H9 (cell line): Measurements from ENCODE around the gene ITPR1. TPM values are rescaled to one million over a fixed set of nuclear protein-coding genes. Genes with fewer than 3 reads are reported as not detected.

ENCODE experiments used
- DNase-seq: peaks from one replicate; pipeline ENCODE4 v3.0.0-alpha.2; 2017
- H2AFZ ChIP-seq: one replicate; pipeline ENCODE4 v1.6.1; 2013; ENCODE audit warnings: mild to moderate bottlenecking, low read length, control low read depth, moderate library complexity
- H2AK5ac ChIP-seq: 2 replicates; pipeline ENCODE4 v1.6.1; 2013; ENCODE audit warnings: low read length, control low read depth, mixed read lengths; ENCODE audit not compliant: insufficient read length
- H2BK120ac ChIP-seq: one replicate; pipeline ENCODE4 v1.6.1; 2013; ENCODE audit warnings: low read depth, mild to moderate bottlenecking, low read length, control low read depth, inconsistent platforms; ENCODE audit not compliant: poor library complexity, severe bottlenecking
- H2BK12ac ChIP-seq: 2 replicates; pipeline ENCODE4 v1.6.1; 2013; ENCODE audit warnings: low read length, control low read depth, mixed read lengths, low read depth; ENCODE audit not compliant: insufficient read length
- H2BK15ac ChIP-seq: 2 replicates; pipeline ENCODE4 v1.6.1; 2013; ENCODE audit warnings: low read depth, low read length, control low read depth
- H2BK20ac ChIP-seq: one replicate; pipeline ENCODE4 v1.6.1; 2013; ENCODE audit warnings: low read depth, mild to moderate bottlenecking, low read length, control low read depth, inconsistent platforms; ENCODE audit not compliant: poor library complexity, severe bottlenecking
- H2BK5ac ChIP-seq: 2 replicates; pipeline ENCODE4 v1.6.1; 2013; ENCODE audit warnings: low read length, control low read depth, mixed read lengths; ENCODE audit not compliant: insufficient read length
- H3K14ac ChIP-seq: 2 replicates; pipeline ENCODE4 v1.6.1; 2013; ENCODE audit warnings: low read length, control low read depth; ENCODE audit not compliant: insufficient read depth
- H3K18ac ChIP-seq: 2 replicates; pipeline ENCODE4 v1.6.1; 2013; ENCODE audit warnings: low read depth, mild to moderate bottlenecking, mixed read lengths, low read length, control low read depth; ENCODE audit not compliant: insufficient read length
- H3K23ac ChIP-seq: 2 replicates; pipeline ENCODE4 v1.6.1; 2013; ENCODE audit warnings: low read length, control low read depth, mixed read lengths, low read depth; ENCODE audit not compliant: insufficient read length
- H3K23me2 ChIP-seq: 2 replicates; pipeline ENCODE4 v1.6.1; 2013; ENCODE audit warnings: low read depth, mild to moderate bottlenecking, mixed read lengths, low read length, control low read depth; ENCODE audit not compliant: insufficient read length, poor library complexity, severe bottlenecking
- H3K27ac ChIP-seq: 2 replicates; pipeline ENCODE4 v1.5.1; 2013; ENCODE audit warnings: low read length, control low read depth, mixed read lengths, low read depth; ENCODE audit not compliant: insufficient read length
- H3K27me3 ChIP-seq: 2 replicates; pipeline ENCODE4 v1.6.1; 2013; ENCODE audit warnings: low read length, control low read depth, inconsistent platforms; ENCODE audit not compliant: insufficient read depth
- H3K4ac ChIP-seq: 2 replicates; pipeline ENCODE4 v1.6.1; 2013; ENCODE audit warnings: low read depth, mild to moderate bottlenecking, control low read depth, inconsistent platforms, low read length, moderate library complexity
- H3K4me1 ChIP-seq: 2 replicates; pipeline ENCODE4 v1.6.1; 2013; ENCODE audit warnings: low read length, control low read depth, inconsistent platforms; ENCODE audit not compliant: insufficient read depth
- H3K4me2 ChIP-seq: 2 replicates; pipeline ENCODE4 v1.6.1; 2013; ENCODE audit warnings: low read length, control low read depth, mixed read lengths; ENCODE audit not compliant: insufficient read length, insufficient read depth
- H3K56ac ChIP-seq: 2 replicates; pipeline ENCODE4 v1.6.1; 2013; ENCODE audit warnings: low read depth, mild to moderate bottlenecking, mixed read lengths, low read length, control low read depth; ENCODE audit not compliant: insufficient read length
- H3K79me1 ChIP-seq: 2 replicates; pipeline ENCODE4 v1.6.1; 2013; ENCODE audit warnings: low read depth, mild to moderate bottlenecking, moderate library complexity, low read length, control low read depth, inconsistent platforms; ENCODE audit not compliant: insufficient read depth, poor library complexity, severe bottlenecking
- H3K79me2 ChIP-seq: 2 replicates; pipeline ENCODE4 v1.6.1; 2013; ENCODE audit warnings: low read length, control low read depth, inconsistent platforms; ENCODE audit not compliant: insufficient read depth
- H3K9ac ChIP-seq: 2 replicates; pipeline ENCODE4 v1.6.1; 2013; ENCODE audit warnings: low read length, control low read depth, mixed read lengths; ENCODE audit not compliant: insufficient read length; ENCODE audit errors: extremely low read depth
- H3K9me3 ChIP-seq: one replicate; pipeline ENCODE4 v1.6.1; 2013; ENCODE audit warnings: low read depth, low read length, inconsistent platforms; ENCODE audit not compliant: control insufficient read depth
- H3T11ph ChIP-seq: one replicate; pipeline ENCODE4 v1.6.1; 2013; ENCODE audit warnings: mild to moderate bottlenecking, low read length, control low read depth, inconsistent platforms
- H4K20me1 ChIP-seq: one replicate; pipeline ENCODE4 v1.6.1; 2013; ENCODE audit not compliant: control insufficient read depth, insufficient read length, insufficient read depth
- H4K5ac ChIP-seq: 2 replicates; pipeline ENCODE4 v1.6.1; 2013; ENCODE audit warnings: low read depth, mild to moderate bottlenecking, mixed read lengths, low read length, control low read depth; ENCODE audit not compliant: insufficient read length
- H4K8ac ChIP-seq: replicated peaks from 2 replicates; pipeline ENCODE4 v1.6.1; 2013; ENCODE audit warnings: low read length, control low read depth, mixed read lengths, low read depth; ENCODE audit not compliant: insufficient read length
- H4K91ac ChIP-seq: 2 replicates; pipeline ENCODE4 v1.6.1; 2013; ENCODE audit warnings: low read depth, mild to moderate bottlenecking, moderate library complexity, mixed read lengths, low read length, control low read depth; ENCODE audit not compliant: insufficient read length
- H3K27ac Mint-ChIP-seq, 3 experiments: 2 replicates in 2 of 3; 3 replicates in 1 of 3; pipeline ENCODE4 v1.8.0; 2020 to 2021; ENCODE audit warnings: mixed read lengths in 3 of 3, mild to moderate bottlenecking in 1 of 3, moderate library complexity in 1 of 3
- H3K27me3 Mint-ChIP-seq: 2 replicates; pipeline ENCODE4 v1.8.0; 2021; ENCODE audit warnings: low read depth, mild to moderate bottlenecking, moderate library complexity, mixed read lengths
- H3K36me3 Mint-ChIP-seq, 3 experiments: 2 replicates in 2 of 3; 3 replicates in 1 of 3; pipeline ENCODE4 v1.8.0; 2020 to 2021; ENCODE audit warnings: low read depth in 3 of 3, mixed read lengths in 3 of 3; ENCODE audit not compliant: insufficient read depth in 1 of 3
- H3K4me1 Mint-ChIP-seq, 2 experiments: 2 replicates each; pipeline ENCODE4 v1.8.0; 2020; ENCODE audit warnings: mixed read lengths in 2 of 2
- H3K4me3 Mint-ChIP-seq, 2 experiments: 2 replicates in 1 of 2; 3 replicates in 1 of 2; pipeline ENCODE4 v1.8.0; 2020 to 2021; ENCODE audit warnings: mild to moderate bottlenecking in 2 of 2, mixed read lengths in 2 of 2, moderate library complexity in 1 of 2
- H3K9me3 Mint-ChIP-seq, 2 experiments: 2 replicates in 1 of 2; 3 replicates in 1 of 2; pipeline ENCODE4 v1.8.0; 2020; ENCODE audit warnings: mild to moderate bottlenecking in 2 of 2, mixed read lengths in 2 of 2, moderate library complexity in 1 of 2
- CTCF ChIP-seq: fragments of 200-600 bp; sonication (generic); conservative IDR thresholded peaks from 3 replicates; pipeline ENCODE4 v1.8.0; 2021; ENCODE audit warnings: antibody characterized with exemption, mild to moderate bottlenecking
- WGBS: extraction: QIAGEN DNeasy Blood & Tissue Kit; methylation state at CpG from one replicate; pipeline ENCODE4 v1.1.7; 2013; ENCODE audit warnings: missing lambda C conversion rate, low lambda C conversion rate, mixed read lengths; ENCODE audit not compliant: insufficient read length; ENCODE audit errors: extremely low coverage; 5-methylcytosine and 5-hydroxymethylcytosine counted together
- total RNA-seq: library from RNA; stranded (reverse); gene quantifications from 2 replicates; pipeline ENCODE4 v1.2.1, GENCODE V29; 2021

The ITPR1 gene
- total RNA-seq, 1 experiment from 2014 or later = 4.2 TPM

- no peak overlapping the region for H3K14ac ChIP-seq
- no peak overlapping the region for H3K27ac Mint-ChIP-seq
- H3K79me1 ChIP-seq = no peaks in the 10 kb centered on the region
- H2BK15ac ChIP-seq = no peak overlapping the region
- H3K79me2 ChIP-seq = no peaks in the 10 kb centered on the region
- no peak overlapping the region for H2AK5ac ChIP-seq
- H3T11ph ChIP-seq = no peak overlapping the region
- H3K18ac ChIP-seq = no peak overlapping the region
- no peak overlapping the region for H4K5ac ChIP-seq
- peaks cover 16% of the 10 kb centered on the region for H3K27me3 Mint-ChIP-seq
- no peaks in the 10 kb centered on the region for H4K20me1 ChIP-seq
- H3K4me2 ChIP-seq = no peak overlapping the region
- H4K8ac ChIP-seq = no peak overlapping the region
- H3K56ac ChIP-seq = no peak overlapping the region
- H3K36me3 Mint-ChIP-seq = peaks cover 0 to 1% (median 0%) of the 10 kb centered on the region in 3 experiments; a peak in 1 of 7 replicates
- DNase-seq = no peak
- peaks cover 3% of the 10 kb centered on the region; the same call in 1 of the 2 replicates for H3K4me1 ChIP-seq
- H2BK5ac ChIP-seq = no peak overlapping the region
- peaks cover under 1% of the 10 kb centered on the region for H3K23me2 ChIP-seq
- no peak overlapping the region for H3K4me3 Mint-ChIP-seq
- H3K27me3 ChIP-seq = no peaks in the 10 kb centered on the region
- H2BK12ac ChIP-seq = no peak overlapping the region
- no peaks in the 10 kb centered on the region for H3K9me3 ChIP-seq
- no peaks in the 10 kb centered on the region for H3K9me3 Mint-ChIP-seq
- H3K4me1 Mint-ChIP-seq = peaks cover 4 to 5% of the 10 kb centered on the region in 2 experiments
- H4K91ac ChIP-seq = no peak overlapping the region
- no peak overlapping the region for H3K23ac ChIP-seq
- no peak overlapping the region for H3K9ac ChIP-seq
- no CpG with 5 or more reads among the region's 2 CpGs for WGBS
- TF ChIP-seq CTCF = no peak
- H2BK20ac ChIP-seq = no peak overlapping the region
- no peak overlapping the region for H3K27ac ChIP-seq
- H3K4ac ChIP-seq = no peak overlapping the region
- no peak overlapping the region for H2AFZ ChIP-seq
- no peak overlapping the region for H2BK120ac ChIP-seq
Observed at GRCh38 chr3:4472312-4472711, 20.8 kb upstream of the ITPR1 start.
